Epidermal melanocyte (primary cell): ENCODE data around the gene RMND1.
A peak's percentile ranks its signal among the peaks of the same experiment; 100 is the strongest.
"Not testable (repeated sequence)": the region's sequence is repeated elsewhere in the genome, so short reads cannot be mapped to it uniquely, and the experiment has no call there.

ENCODE experiments used
- DNase-seq: peaks from one replicate; pipeline ENCODE4 v3.0.0; 2011; ENCODE audit warnings: low spot score; ENCODE audit not compliant: insufficient read length

Gene RMND1

GRCh38 chr6:151387175-151387970 lies 64.6 kb downstream of the RMND1 start:
- no peak for DNase-seq

GRCh38 chr6:151385177-151385576 lies 66.7 kb downstream of the RMND1 start:
- DNase-seq, result no peak

- DNase-seq, result no peak
Observed at GRCh38 chr6:151384151-151384550, 67.8 kb downstream of the RMND1 start.

GRCh38 chr6:151382631-151383030 lies 69.3 kb downstream of the RMND1 start:
- not testable (repeated sequence) for DNase-seq

- no peak for DNase-seq
Observed at GRCh38 chr6:151381722-151382121, 70.2 kb downstream of the RMND1 start.

- DNase-seq, result no peak
Observed at GRCh38 chr6:151380848-151381205, 71.1 kb downstream of the RMND1 start.

- DNase-seq, result no peak
Observed at GRCh38 chr6:151379933-151380847, 71.7 kb downstream of the RMND1 start.

- no peak for DNase-seq
Observed at GRCh38 chr6:151377095-151377494, 74.8 kb downstream of the RMND1 start.

GRCh38 chr6:151376440-151376839 lies 75.5 kb downstream of the RMND1 start:
- DNase-seq, result no peak

- no peak for DNase-seq
Observed at GRCh38 chr6:151375833-151376232, 76.1 kb downstream of the RMND1 start.

- DNase-seq, result no peak
Observed at GRCh38 chr6:151374036-151374683, 77.8 kb downstream of the RMND1 start.

- no peak for DNase-seq
Observed at GRCh38 chr6:151372164-151372563, 79.8 kb downstream of the RMND1 start.

- no peak for DNase-seq
Observed at GRCh38 chr6:151370509-151371078, 81.3 kb downstream of the RMND1 start.

GRCh38 chr6:151365233-151365632 lies 86.7 kb downstream of the RMND1 start:
- no peak for DNase-seq

- peak; percentile 47 for DNase-seq
Observed at GRCh38 chr6:151359486-151359885, 92.4 kb downstream of the RMND1 start.

- no peak for DNase-seq
Observed at GRCh38 chr6:151358475-151358874, 93.5 kb downstream of the RMND1 start.

- DNase-seq, result no peak
Observed at GRCh38 chr6:151357758-151358436, 94.0 kb downstream of the RMND1 start.

GRCh38 chr6:151356983-151357382 lies 94.9 kb downstream of the RMND1 start:
- not testable (repeated sequence) for DNase-seq
